Esophagus mucosa (tissue), 1 donor: ENCODE data around the gene MALAT1. TPM values are rescaled to one million over a fixed set of nuclear protein-coding genes. Genes with fewer than 3 reads are reported as not detected.
A peak's percentile ranks its signal among the peaks of the same experiment; 100 is the strongest.

Experiments used
- ATAC-seq: fragments of 200-7000 bp; cut with Tn5 transposase; one replicate; pipeline ENCODE4 v1.9.1; 2020
- total RNA-seq: library from RNA; stranded (reverse); gene quantifications from one replicate; pipeline ENCODE4 v1.2.4, GENCODE V29; 2023
- donor health status: DM: yes; HTN: yes; CAD: no.

The MALAT1 gene
- total RNA-seq, 1 donor from 2014 or later: 4,086 TPM

DNA sequence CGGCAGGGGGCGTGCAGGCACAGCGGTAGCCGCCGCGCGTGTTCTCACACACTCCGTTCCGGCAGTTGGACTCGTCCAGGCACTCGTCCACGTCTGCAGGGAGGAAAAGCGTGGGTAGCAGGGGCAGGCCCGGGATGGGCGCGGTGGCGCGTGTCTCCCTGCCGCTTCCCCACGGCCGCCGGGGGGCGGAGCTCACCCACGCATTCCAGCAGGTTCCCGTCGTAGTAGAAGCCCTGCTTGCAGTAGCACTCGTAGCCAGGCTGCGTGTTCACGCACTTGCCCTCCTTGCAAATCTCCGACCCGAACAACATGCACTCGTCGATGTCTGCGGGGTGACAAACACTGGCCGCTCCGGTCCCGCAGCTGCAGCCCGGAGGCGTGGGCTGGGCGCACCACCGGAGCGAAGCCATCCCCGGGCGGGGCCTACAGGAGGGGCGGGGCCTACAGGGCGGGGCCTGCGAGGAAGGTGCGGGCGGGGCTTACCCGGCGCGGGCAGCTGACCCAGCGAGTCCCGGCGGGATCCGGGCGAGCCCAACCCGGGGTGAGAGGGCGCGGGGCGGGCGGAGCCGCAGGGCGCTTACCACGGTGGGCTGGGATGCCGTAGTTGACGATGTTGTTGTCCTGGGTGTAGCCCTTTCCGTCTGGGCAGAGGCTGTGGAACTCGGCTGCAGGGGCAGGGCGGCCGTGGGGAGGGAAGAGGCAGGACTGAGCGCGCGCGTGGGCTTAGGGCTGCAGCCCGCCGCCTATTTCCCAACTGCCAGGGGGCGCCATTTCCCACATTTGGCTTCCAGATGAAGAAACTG is 41.6 kb downstream of the MALAT1 start:
- peak; percentile 89 for ATAC-seq

DNA sequence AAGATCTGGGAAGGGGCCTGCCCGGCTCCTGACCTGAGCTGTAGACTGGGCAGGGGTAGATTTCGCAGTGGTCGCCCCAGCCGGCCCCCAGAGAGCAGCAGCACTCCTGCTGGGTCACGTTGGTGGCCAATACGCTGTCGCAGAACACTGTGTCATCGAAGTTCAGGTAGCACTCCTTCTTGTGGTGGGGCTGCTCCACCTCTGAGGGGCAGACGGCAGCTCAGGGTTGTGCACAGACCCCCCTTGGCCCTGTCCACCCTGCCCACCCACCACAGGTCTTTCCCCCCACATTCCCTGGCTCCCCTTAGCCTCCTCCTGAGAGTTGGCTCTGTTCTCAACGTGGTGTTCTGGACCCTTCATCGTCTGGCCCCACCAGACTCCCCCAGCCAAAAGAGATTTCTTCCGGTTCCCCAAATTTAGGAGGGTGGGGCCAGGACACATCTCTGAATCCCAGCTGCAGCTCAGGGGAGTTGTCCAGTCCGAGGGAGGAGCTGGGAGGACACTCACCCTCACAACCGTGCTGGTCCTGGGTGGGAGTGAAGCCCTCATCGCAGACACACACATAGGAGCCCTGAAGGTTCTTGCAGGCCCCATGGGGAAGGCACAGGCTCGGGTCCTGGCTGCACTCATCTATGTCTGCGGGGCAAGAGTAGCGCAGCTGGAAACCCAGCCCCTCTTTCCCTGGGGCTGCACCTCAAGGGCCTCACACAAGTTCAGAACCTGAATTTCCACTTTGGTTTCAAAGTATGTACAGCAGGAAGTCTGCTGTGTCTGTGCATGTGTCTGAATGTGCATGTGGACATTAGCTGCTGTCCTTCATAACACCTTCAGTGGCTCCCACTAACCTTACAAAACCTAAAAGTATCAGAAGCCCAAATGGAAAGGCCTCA is 42.5 kb downstream of the MALAT1 start:
- peak; percentile 2 for ATAC-seq

DNA sequence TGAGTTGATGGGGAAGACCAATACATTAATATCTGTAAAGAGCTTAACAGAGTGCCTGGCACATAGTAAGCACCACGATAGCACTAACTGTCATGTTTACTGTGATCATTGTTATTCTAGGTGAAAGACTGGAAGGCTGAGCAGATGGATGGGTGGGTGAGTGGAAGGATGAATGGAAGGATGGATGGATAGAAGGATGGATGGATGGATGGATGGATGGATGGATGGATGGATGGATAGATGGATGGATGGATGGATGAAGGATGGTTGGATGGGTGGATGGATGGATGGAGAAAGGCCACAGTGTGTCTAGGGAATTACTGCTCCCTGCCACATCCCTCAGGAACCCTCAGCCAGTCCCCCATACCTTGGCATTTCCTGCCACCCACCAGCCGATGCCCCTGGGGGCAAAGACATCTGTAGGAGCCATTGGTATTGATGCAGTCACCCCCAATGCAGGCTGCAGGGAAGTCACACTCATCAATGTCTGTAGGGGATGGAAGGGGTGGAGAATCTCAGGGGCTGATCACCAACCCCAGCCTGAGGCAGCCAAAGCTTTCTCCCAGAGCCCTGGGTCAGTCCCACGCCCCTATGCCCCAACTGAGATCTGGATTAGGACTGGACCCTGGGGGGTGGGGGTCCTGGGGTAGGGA is 44.0 kb downstream of the MALAT1 start:
- ATAC-seq: no peak

DNA sequence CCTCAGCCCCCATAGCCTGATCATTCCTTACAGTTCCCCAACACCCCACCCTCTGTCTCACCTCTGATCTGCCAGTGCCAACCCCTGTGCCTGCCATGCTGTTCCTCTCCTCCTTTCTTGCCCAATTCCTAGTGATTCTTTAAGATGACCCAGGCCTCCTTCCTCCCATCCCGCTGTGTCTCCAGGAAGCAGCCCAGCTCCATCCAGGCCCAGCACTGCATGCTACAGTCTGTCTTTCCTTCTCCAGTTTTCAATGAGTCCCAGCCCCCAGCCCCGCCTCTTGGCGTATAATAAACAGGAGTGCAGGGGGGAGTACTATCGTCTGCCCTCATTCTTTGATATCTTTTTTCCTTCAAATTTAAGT is 47.0 kb downstream of the MALAT1 start:
- no peak for ATAC-seq

DNA sequence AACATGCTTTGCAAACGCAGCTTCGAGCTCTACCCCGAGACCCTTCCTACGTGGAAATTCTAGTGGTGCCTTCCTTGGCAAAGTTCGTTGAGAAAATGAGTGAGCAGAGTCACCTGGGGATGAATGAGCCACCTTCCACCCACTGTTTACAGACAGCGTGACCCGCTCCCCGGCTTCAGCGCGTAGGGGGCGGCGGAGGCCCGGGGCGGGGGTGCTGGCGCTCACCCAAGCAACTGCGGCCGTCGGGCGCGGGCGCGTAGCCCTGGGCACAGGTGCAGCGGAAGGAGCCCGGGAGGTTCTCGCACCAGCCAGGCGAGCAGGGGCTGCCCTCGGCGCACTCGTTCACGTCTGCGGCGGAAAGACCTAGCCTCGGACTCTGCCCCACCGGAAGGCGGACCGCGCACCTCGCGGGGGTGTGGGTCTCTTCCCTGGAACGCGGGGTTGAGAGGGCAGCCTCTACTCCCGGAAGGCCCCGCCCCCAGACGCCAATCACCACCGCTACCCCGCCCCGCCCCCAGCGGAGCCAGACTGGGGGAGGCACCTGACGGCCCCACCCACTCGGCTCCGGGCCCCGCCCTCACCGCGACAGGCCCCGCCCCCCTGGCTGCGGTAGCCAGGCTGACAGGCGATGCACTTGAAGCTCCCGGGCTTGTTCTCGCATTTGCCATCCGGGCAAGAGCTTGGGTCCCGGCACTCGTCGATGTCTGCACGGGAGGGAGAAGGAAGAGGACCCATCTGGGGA is 47.5 kb downstream of the MALAT1 start:
- ATAC-seq: peak; percentile 88

DNA sequence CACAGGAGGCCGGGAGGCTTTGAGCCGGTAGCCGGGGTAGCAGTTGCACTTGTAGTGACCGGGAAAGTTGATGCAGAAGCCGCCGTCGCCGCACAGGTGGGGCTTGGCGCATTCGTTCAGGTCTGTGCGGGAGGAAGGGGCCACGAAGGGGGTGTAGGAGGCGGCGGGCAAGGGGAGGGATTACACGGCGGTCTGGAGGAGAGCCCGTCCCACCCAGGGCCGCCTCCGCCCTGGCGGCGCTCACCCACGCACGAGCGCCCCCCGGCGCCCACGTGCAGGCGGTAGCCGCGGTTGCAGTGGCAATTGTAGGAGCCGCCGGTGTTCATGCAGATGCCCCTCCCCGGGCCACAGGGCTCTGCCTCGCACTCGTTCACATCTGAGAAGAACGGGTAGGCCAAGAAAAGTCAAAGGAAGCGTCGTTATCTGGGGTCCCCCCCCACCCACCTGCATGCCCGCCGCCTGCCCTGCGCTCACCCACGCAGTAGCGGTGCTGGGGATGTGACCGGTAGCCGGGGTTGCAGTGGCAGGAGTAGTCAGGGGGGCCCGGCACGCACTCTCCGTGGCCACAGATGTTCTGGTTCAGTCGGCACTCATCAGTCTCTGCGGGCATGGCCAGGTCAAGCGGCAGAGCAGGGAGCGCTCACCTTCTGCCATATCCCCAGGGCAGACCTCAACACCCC is 48.7 kb downstream of the MALAT1 start:
- no peak for ATAC-seq

DNA sequence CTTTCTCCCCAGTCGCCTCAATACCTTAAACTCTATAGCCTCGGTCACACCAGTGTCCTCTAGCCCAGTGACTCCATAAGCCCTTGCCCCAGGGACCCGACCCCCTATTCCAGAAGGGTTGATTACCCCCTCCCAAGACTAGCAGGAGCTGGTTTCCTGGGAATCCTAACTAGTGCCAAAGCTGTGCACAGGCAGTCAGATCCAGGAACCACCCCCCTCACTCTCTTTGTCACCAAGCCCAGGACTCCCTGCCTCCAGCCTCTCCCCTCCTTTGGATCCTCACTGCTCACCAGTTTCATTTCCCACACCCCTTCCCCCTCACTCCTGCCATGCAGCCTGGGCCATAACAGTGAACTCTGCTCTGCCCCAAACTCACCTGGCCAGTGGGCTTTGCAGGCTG is 49.5 kb downstream of the MALAT1 start:
- ATAC-seq: no peak

DNA sequence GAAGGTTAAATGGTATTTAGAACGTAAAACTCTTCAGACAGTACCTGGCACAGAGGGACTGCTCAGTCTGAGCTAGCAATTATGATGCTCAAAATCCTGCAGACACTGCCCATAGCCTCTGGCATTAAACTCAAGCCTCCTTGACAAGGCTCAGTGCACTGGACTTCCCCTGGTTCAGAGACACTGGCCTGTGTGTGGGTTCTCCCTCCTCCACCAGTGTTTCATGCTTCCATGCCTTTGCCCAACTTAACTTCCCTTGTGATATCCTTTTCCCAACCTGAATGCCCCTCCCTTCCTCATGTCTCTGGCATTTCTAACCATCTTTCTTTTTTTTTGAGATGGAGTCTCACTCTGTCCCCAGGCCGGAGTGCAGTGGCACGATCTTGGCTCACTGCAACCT is 50.3 kb downstream of the MALAT1 start:
- no peak for ATAC-seq

DNA sequence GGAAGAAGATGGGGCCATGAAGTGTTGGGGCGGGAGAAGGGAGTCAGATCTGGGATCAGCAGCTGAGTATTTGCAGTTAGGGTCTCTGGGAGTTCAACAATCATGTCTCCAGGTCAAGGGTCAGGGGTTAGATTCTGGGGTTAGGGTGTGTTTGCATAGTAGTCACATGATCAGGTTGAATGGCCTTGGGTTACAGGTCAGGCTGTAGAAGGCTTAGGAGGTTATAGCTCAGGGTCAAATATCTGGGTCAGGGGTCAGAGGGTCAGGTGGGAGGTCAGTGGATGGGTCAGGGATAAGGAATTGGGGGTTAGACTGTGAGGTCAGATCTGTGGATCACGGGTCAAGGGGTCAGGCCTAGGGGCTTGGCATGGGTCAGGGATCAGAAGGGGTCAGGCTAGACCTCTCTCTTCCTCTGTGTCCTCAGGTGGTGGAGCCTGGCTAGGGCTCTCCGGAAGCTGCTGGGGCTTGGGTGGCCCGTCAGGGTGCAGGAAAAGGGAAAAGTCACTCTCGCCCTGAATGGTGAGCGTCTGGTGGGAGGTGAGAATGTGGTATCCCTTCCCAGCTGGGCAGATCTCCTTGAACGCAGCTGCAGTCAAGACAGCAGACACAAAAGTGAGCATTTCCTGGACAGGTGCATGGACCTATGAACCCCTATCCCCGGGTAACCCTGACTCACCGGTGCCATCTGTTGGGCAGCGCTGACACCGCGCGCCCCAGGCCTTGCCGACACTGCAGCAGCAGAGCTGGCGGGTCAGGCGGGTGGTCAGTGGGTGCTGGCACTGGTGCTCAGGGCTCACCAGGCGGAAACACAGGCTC is 52.9 kb downstream of the MALAT1 start:
- ATAC-seq: peak; percentile 55

DNA sequence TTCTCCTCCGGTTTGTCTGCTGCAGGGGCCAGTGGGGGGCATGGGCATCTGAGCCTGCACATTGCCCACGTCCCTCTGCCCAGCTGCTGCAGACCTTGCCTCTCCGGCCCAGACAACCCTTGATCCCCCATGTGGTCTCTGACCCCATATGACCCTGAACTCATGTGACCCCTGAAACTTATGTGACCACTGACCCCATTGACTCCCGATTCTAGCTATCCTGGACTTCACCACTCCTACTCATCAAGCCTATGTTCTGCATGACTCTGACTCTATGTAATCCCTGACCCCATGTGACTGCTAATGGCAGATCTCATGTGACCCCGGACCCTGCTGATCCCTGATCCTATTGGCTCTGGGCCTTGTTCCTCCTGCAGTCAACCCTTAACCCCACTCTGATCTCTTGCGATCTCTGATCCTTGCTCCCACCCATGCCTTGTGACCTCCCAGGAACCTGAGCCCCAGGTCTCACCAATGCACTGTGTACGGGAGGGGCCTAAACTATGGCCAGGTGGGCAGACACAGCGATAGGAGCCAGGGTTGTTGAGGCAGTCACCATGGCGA is 53.6 kb downstream of the MALAT1 start:
- no peak for ATAC-seq

DNA sequence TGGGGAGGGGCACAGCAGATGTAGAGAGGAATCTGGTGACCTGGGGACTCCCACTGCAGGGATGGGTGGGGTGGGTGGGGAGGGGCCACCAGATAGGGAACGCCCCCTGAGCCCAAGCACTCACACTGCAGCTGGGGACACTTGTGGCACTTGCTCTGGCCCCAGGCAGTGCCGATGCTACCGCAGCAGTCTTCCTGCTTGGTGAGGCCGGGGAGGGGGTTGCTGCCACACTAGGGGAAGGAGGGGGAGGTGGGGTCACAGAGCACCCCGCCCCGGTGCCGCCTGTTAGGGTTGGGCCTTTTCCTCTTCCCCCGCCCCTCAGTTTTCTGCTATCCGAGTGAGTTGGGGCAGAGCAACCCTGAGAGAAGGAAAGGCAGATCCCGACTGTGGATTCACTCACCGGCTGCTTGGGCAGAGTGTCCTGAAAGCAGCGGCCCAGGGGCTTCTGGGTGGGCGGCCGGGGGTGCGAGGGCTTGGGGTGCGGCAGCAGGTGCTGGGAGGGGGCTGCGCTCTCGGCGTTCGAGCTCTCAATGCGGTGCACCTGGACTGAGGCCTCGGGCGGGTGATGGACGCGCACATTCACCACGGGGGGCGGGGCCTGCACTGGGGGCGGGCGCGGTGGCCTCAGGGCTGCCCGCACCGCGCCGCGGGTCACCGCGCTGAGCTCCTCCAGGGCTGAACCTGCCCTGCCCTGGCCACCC is 54.6 kb downstream of the MALAT1 start:
- ATAC-seq: no peak

DNA sequence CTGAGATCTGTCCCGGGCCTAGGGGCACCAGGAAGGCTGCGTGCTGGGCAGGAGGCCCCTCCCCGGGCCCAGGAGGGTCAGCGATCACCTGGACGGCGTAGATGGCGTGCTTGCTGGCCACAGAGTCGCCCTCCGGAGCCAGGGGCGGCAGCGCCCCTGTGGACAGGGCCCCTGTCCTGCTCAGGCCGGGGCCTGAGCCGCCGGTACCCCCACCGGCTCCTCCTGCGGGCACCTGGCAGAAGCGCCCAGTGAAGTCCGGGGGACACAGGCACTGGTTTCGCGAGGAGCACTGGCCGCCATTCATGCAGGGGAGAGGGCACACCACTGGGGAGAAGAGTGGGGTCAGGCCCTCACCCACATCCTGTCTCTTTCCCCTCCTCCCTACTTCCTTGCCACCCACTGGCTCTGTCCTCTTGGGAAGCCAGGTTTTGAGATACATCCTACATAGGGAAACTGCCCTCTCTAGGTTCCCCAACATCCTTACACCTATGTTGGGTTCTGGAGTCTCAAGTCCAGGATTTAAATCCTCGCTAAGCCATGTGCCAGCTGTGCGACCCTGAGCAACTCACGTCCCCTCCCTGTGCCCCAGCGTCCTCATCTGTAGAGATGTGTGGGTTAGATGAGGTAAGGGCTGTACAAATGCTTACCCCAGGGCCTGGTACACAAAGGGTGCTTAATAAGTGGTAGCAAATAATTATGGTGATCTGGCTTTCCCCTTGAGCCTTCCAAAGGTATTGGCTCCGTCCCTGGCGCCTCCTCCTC is 55.4 kb downstream of the MALAT1 start:
- no peak for ATAC-seq

DNA sequence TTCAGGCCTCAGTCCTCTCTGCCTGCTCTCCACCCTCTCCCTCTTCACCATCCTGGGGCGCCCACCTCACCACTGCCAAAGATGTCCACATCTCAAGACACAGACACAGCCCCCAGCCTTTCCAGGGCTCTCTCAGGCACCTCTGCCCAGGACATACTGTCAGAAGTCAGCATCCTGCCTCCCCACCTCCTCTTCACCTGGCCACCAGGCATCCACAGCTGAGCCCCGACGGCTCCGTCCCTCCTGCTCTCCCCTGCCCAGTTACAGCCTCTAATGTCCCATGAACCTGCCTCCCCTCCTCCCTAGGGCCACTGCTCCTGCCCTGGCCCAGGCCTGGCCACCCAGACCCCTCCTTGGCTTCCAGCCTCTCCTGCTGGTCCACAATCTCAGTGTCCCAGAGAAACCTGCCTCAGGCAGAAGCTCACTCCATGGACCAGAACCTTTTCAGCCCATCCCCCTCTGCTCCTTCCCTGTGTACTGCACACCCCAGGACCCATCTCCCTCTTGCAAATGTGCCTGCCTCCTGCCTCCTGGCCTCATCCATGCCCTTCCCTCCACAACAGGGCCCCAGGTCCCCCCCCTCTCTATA is 56.1 kb downstream of the MALAT1 start:
- ATAC-seq: no peak

DNA sequence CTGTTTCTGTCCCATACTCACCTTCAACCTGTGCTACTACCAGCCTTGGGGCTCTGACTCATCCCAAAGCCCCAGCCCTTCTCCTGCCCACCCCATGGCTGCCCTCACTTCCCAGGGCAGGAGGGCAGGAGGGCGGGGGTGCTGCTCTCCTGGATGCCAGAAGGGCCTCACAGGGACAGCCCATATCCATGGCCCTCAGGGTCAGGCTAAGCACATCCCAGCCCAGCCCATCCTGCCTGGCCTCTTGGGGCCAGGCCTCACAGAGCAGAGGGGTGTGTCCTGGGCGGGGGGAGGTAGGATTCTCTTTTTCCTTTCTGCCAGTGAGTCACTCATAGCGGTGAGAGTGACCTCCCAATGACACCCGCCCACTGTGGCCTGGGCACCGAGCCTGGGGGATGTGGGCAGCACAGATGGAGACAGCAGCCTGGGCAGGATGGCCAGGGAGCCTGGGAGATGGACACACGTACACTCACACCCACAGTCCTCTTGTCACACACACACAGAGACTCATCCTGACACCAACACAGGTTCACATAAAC is 56.9 kb downstream of the MALAT1 start:
- peak; percentile 47 for ATAC-seq
